Aorta (tissue), 5 donors: Measurements from ENCODE around the gene DUS1L. TPM values are rescaled to one million over a fixed set of nuclear protein-coding genes. Genes with fewer than 3 reads are reported as not detected.

Experiments
- ATAC-seq: fragments of 200-7000 bp; cut with Tn5 transposase; one replicate; pipeline ENCODE4 v1.9.1; 2022; ENCODE audit warnings: moderate library complexity; ENCODE audit not compliant: low FRiP score
- DNase-seq, 2 donors: peaks; one replicate each; pipeline ENCODE4 v3.0.0-alpha.2; 2020
- H3K27ac ChIP-seq, 2 donors: one replicate each; pipeline ENCODE4 v1.5.1; 2013; ENCODE audit warnings: low read length in 2 of 2, mild to moderate bottlenecking in 2 of 2, moderate library complexity in 2 of 2, control low read depth in 1 of 2, inconsistent platforms in 1 of 2, low read depth in 1 of 2
- H3K27me3 ChIP-seq, 2 donors: one replicate each; pipeline ENCODE4 v1.6.1; 2013; ENCODE audit warnings: control low read depth in 1 of 2, low read length in 1 of 2, mild to moderate bottlenecking in 1 of 2, moderate library complexity in 1 of 2; ENCODE audit not compliant: insufficient read depth in 2 of 2, control insufficient read depth in 1 of 2
- H3K36me3 ChIP-seq, 2 donors: one replicate each; pipeline ENCODE4 v1.6.1; 2013; ENCODE audit warnings: control low read depth in 1 of 2, low read length in 1 of 2, mild to moderate bottlenecking in 1 of 2; ENCODE audit not compliant: insufficient read depth in 2 of 2, control insufficient read depth in 1 of 2
- H3K4me1 ChIP-seq, 2 donors: one replicate each; pipeline ENCODE4 v1.6.1; 2013; ENCODE audit warnings: low read length in 2 of 2, control low read depth in 1 of 2, mild to moderate bottlenecking in 1 of 2, moderate library complexity in 1 of 2; ENCODE audit not compliant: insufficient read depth in 2 of 2, control insufficient read depth in 1 of 2
- H3K4me3 ChIP-seq, 2 donors: one replicate each; pipeline ENCODE4 v1.5.1; 2013; ENCODE audit warnings: low read length in 2 of 2, control low read depth in 1 of 2, mild to moderate bottlenecking in 1 of 2
- H3K9me3 ChIP-seq: one replicate; pipeline ENCODE4 v1.6.1; 2013; ENCODE audit warnings: mild to moderate bottlenecking, low read length; ENCODE audit not compliant: control insufficient read depth
- WGBS, 2 donors: extraction: QIAGEN DNeasy Blood & Tissue Kit; methylation state at CpG; one replicate each; pipeline ENCODE4 v1.1.7; 2013; 5-methylcytosine and 5-hydroxymethylcytosine counted together
- intact Hi-C, 2 donors: fragments of 100-400 bp; cut with DNase I; formaldehyde crosslinking; loops; one replicate each; pipeline versions ENCODE4 v1.14.2 to v1.15.0; 2022
- polyA plus RNA-seq, 2 donors: library from polyadenylated mRNA; stranded (reverse); fragments of 200-250 nt; gene quantifications; one replicate each; pipeline ENCODE4 v1.2.3, GENCODE V29; 2013
- total RNA-seq, 2 donors: library from RNA; stranded (reverse); fragmentation: NEBNext Ultra II Directional; extraction: Animal tissue kit (Norgen Biotek cat#: 25700); gene quantifications; one replicate each; pipeline ENCODE4 v1.2.1, GENCODE V29; 2021
- donor health status: healthy with polysubstance abuse.
- donor health status: Bipolar disorder and iron deficiency.
- donor health status: DM: no; HTN: no; CAD: no.
- donor health status: DM: no; HTN: no; CAD: no.
- donor health status: DM: yes; HTN: yes; CAD: no.

Gene DUS1L
- total and polyA plus RNA-seq, 4 donors: 43.7 to 143 (median 54.1) TPM

- WGBS, 2 donors: 2% methylated on average over 46 to 77 of the region's 77 CpGs
- Histone ChIP-seq H3K36me3 (peaks cover 0 to 6% of the 10 kb centered on the region in 2 donors), H3K4me3 (peak overlapping the region; percentile 65 to 73), H3K9me3 (no peaks in the 10 kb centered on the region), H3K27me3 (peaks cover 0 to 2% of the 10 kb centered on the region in 2 donors), H3K4me1 (no peaks in the 10 kb centered on the region), H3K27ac (peak overlapping the region in 1 of 2 donors; percentile 46)
- no peak for ATAC-seq
- peak in 1 of 2 donors; percentile 69 for DNase-seq
- intact Hi-C loops: loop anchor here in 1 of 2 donors (5.0 kb wide), 1 partner anchor 60 kb away; the partner anchor contains the start of gene DCXR
Measured at GRCh38 chr17:82097184-82097918, 31.7 kb upstream of the DUS1L start.

- no peaks in the 10 kb centered on the region for H3K9me3 ChIP-seq
- intact Hi-C loops: loop anchor here in 1 of 2 donors (5.0 kb wide), 1 partner anchor 59 kb away; the partner anchor contains the start of gene DCXR
- H3K4me3 ChIP-seq: no peak overlapping the region
- peaks cover 0 to 2% of the 10 kb centered on the region in 2 donors for H3K27me3 ChIP-seq
- ATAC-seq (no peak), DNase-seq (peak in 1 of 2 donors; percentile 46)
- 64 to 65% methylated on average over 8 of the region's 8 CpGs for WGBS, 2 donors
- no peak overlapping the region for H3K27ac ChIP-seq
- H3K36me3 ChIP-seq: peaks cover 0 to 11% of the 10 kb centered on the region in 2 donors
- H3K4me1 ChIP-seq: no peaks in the 10 kb centered on the region
Measured at GRCh38 chr17:82096709-82097183, 31.1 kb upstream of the DUS1L start.

- Histone ChIP-seq H3K27me3 (peaks cover 0 to 2% of the 10 kb centered on the region in 2 donors), H3K9me3 (no peaks in the 10 kb centered on the region), H3K27ac (no peak overlapping the region), H3K4me3 (no peak overlapping the region), H3K36me3 (peaks cover 0 to 11% of the 10 kb centered on the region in 2 donors), H3K4me1 (no peaks in the 10 kb centered on the region)
- 94 to 95% methylated on average over 35 of the region's 35 CpGs for WGBS, 2 donors
- peak in 1 of 2 donors; percentile 44 for DNase-seq
- no peak for ATAC-seq
- intact Hi-C loops: loop anchor here in 1 of 2 donors (5.0 kb wide), 1 partner anchor 59 kb away; the partner anchor contains the start of gene DCXR
Measured at GRCh38 chr17:82095777-82096708, 30.4 kb upstream of the DUS1L start.

GRCh38 chr17:82094931-82095776, 29.6 kb upstream of the DUS1L start:
- H3K4me3 ChIP-seq: no peak overlapping the region
- peaks cover 0 to 11% of the 10 kb centered on the region in 2 donors for H3K36me3 ChIP-seq
- H3K4me1 ChIP-seq: no peaks in the 10 kb centered on the region
- no peaks in the 10 kb centered on the region for H3K9me3 ChIP-seq
- DNase-seq (peak in 1 of 2 donors; percentile 38), ATAC-seq (no peak)
- no peak overlapping the region for H3K27ac ChIP-seq
- WGBS, 2 donors: 91% methylated on average over 34 to 37 of the region's 37 CpGs
- peaks cover 0 to 2% of the 10 kb centered on the region in 2 donors for H3K27me3 ChIP-seq
- intact Hi-C loops: loop anchor here in 1 of 2 donors (5.0 kb wide), 1 partner anchor 58 kb away; the partner anchor contains the start of gene DCXR

- H3K4me1 ChIP-seq: no peaks in the 10 kb centered on the region
- intact Hi-C loops: no loop called here
- no peak overlapping the region for H3K4me3 ChIP-seq
- H3K36me3 ChIP-seq: peaks cover 0 to 11% of the 10 kb centered on the region in 2 donors
- WGBS, 2 donors: 94 to 95% methylated on average over 36 to 40 of the region's 40 CpGs
- no peak for DNase-seq
- no peak overlapping the region for H3K27ac ChIP-seq
- H3K9me3 ChIP-seq: no peaks in the 10 kb centered on the region
- no peak for ATAC-seq
- H3K27me3 ChIP-seq: peaks cover 0 to 2% of the 10 kb centered on the region in 2 donors
Measured at GRCh38 chr17:82092995-82093751, 27.6 kb upstream of the DUS1L start.

DNA sequence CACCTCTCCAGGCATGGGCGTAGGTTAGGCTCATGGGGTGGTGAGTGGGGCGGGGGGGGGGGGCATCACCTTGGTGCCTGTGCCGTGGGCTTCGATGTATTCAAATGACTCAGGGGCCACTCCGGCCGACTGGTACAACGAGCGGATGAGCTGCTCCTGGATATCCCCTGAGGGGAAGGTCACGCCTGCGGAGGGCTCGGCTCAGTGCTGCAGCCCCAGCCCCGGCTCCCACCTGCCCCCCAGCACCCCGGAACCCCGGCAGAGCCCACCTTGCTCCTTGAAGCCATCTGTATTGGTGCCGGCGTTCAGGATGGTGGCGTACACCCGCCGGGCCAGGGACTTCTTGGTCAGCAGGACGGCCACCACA, 27.0 kb upstream of the DUS1L start:
- ATAC-seq: no peak
- Histone ChIP-seq H3K36me3 (peaks cover 0 to 11% of the 10 kb centered on the region in 2 donors), H3K4me1 (no peaks in the 10 kb centered on the region), H3K27me3 (no peaks in the 10 kb centered on the region), H3K27ac (no peak overlapping the region), H3K4me3 (no peak overlapping the region), H3K9me3 (no peaks in the 10 kb centered on the region)
- intact Hi-C loops: no loop called here
- 91 to 93% methylated on average over 19 to 20 of the region's 20 CpGs for WGBS, 2 donors
- peak in 1 of 2 donors; percentile 46 for DNase-seq

DNA sequence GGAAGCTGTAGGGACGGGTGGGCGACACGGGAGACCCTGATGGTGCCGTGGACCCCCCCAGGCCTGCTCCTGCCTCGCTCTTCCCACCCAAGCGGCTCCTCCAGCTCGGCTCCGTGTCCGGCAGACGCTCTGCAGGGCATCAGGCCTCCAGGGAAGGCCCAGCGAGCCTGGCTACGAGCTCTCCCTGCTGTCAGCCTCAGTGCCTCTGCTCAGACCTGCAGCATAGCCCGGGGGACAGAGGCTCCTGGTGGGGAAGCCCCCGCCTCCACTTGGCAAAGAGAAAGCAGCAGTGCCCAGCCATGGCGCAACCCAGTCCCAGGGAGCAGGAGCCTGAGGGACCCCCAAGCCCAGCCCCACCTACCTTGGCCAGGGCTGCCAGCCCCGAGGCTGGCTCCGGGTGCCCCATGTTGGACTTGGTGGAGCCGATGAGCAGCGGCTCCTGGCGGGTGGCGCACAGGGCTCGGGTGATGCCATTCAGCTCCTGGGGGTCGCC, 26.5 kb upstream of the DUS1L start:
- Histone ChIP-seq H3K4me1 (no peaks in the 10 kb centered on the region), H3K4me3 (no peak overlapping the region), H3K27me3 (no peaks in the 10 kb centered on the region), H3K36me3 (peaks cover 0 to 11% of the 10 kb centered on the region in 2 donors), H3K9me3 (no peaks in the 10 kb centered on the region), H3K27ac (no peak overlapping the region)
- DNase-seq: peak in 1 of 2 donors; percentile 43
- no peak for ATAC-seq
- intact Hi-C loops: no loop called here
- 89 to 92% methylated on average over 21 to 23 of the region's 23 CpGs for WGBS, 2 donors
